Psoas muscle (tissue), 8 donors: ENCODE measurements around the gene CHST2. TPM values are rescaled to one million over a fixed set of nuclear protein-coding genes. Genes with fewer than 3 reads are reported as not detected.

Experiments used
- ATAC-seq, 4 donors: fragments of 200-7000 bp; cut with Tn5 transposase; one replicate each; pipeline ENCODE4 v1.9.1; 2020; ENCODE audit warnings: moderate library complexity in 3 of 4, mild to moderate bottlenecking in 2 of 4
- DNase-seq, 2 donors: peaks; one replicate each; pipeline ENCODE4 v3.0.0-alpha.2; 2020
- H3K27ac ChIP-seq: fragments of 200-600 bp; one replicate; pipeline ENCODE4 v1.8.0; 2022
- H3K27me3 ChIP-seq, 3 donors: fragments of 200-600 bp in 1 of 3; one replicate each; pipeline versions ENCODE4 v1.6.1 to v1.8.0; 2013 to 2022; ENCODE audit warnings: low read length in 2 of 3, mild to moderate bottlenecking in 2 of 3, moderate library complexity in 1 of 3; ENCODE audit not compliant: insufficient read depth in 3 of 3
- H3K36me3 ChIP-seq, 2 donors: fragments of 200-600 bp in 1 of 2; one replicate each; pipeline versions ENCODE4 v1.6.1 to v1.8.0; 2013 to 2022; ENCODE audit warnings: low read depth in 1 of 2, mild to moderate bottlenecking in 1 of 2, moderate library complexity in 1 of 2; ENCODE audit not compliant: insufficient read depth in 1 of 2
- H3K4me1 ChIP-seq: fragments of 200-600 bp; one replicate; pipeline ENCODE4 v1.8.0; 2022
- H3K4me3 ChIP-seq: fragments of 200-600 bp; one replicate; pipeline ENCODE4 v1.8.0; 2022; ENCODE audit warnings: mild to moderate bottlenecking
- H3K9me3 ChIP-seq: fragments of 200-600 bp; one replicate; pipeline ENCODE4 v1.8.0; 2022
- CTCF ChIP-seq: fragments of 200-600 bp; IDR thresholded peaks from one replicate; pipeline ENCODE4 v1.8.0; 2022; ENCODE audit warnings: antibody characterized with exemption
- WGBS, 3 donors: extraction: QIAGEN DNeasy Blood & Tissue Kit; methylation state at CpG; one replicate each; pipeline versions ENCODE4 v1.1.6 to v1.1.7; 2013; 5-methylcytosine and 5-hydroxymethylcytosine counted together
- intact Hi-C, 2 donors: fragments of 100-400 bp; cut with DNase I; formaldehyde crosslinking; loops; one replicate each; pipeline versions ENCODE4 v1.11.0 to v1.14.2; 2022
- polyA plus RNA-seq, 3 donors: library from polyadenylated mRNA; stranded (reverse); fragments of 200-250 nt; gene quantifications; one replicate each; pipeline ENCODE4 v1.2.3, GENCODE V29; 2013
- total RNA-seq, 4 donors: library from RNA; stranded (reverse); fragmentation: NEBNext Ultra II Directional in 2 of 4; extraction: Animal tissue kit (Norgen Biotek cat#: 25700) in 2 of 4; gene quantifications; one replicate each; pipeline versions ENCODE4 v1.2.1 to v1.2.4, GENCODE V29; 2021 to 2023
- donor health status: healthy with polysubstance abuse.
- donor health status: DM: no; HTN: no; CAD: no; lungs with moderate emphysema.
- donor health status: Bipolar disorder and iron deficiency.
- donor health status: healthy.
- donor health status: DM: yes; HTN: yes; CAD: no.
- donor health status: DM: no; HTN: no; CAD: no.
- donor health status: DM: no; HTN: no; CAD: no.
- donor health status: DM: yes; HTN: yes; CAD: no.

CHST2 gene
- total and polyA plus RNA-seq, 7 donors = 0.64 to 2.9 (median 1.8) TPM

- ATAC-seq = no peak
- Histone ChIP-seq H3K4me3 (no peak overlapping the region), H3K27me3 (no peaks in the 10 kb centered on the region), H3K9me3 (no peaks in the 10 kb centered on the region), H3K36me3 (no peaks in the 10 kb centered on the region), H3K27ac (no peak overlapping the region), H3K4me1 (no peaks in the 10 kb centered on the region)
- no peak for TF ChIP-seq CTCF
- intact Hi-C loops = no loop called here
- 84 to 96% (median 90%) methylated on average over 3 of the region's 3 CpGs for WGBS, 3 donors
- no peak for DNase-seq
Observed at GRCh38 chr3:143083781-143084180, 35.8 kb upstream of the CHST2 start.

DNA sequence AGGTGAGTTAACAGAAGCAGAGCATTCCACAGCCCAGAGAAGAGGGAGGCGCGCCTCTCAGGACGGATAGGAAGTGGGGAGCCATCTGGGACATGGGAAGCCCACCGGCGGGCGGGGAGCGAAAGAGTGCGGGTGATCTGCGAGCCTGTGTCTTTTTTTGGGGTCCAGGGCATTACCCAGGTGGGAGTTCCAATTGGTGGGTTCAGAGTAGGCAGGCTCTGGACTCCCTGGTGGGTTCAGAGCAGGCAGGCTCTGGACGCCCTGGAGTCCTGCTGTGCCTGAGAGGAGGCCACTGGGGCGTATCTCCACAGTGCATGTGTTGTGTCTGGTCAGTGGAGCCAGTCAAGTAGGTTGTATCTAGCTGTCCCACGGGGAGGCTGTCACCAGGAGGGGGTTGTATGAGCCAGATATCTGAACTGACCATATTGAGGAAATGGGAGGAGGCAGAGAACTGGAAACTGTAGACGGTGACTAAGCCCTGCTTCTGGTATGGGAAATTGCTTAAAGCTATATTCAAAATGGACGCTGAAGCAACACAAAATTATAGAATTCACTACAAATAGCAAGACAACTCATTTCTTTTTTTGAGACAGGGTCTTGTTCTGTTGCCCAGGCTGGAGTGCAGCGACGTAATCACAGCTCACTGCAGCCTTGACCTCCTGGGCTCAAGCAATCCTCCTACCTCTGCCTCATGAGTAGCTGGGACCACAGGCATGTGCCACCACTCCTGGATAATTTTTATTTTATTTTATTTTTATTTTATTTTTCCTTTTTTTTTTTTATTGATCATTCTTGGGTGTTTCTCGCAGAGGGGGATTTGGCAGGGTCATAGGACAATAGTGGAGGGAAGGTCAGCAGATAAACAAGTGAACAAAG is 34.5 kb upstream of the CHST2 start:
- WGBS, 3 donors = 90 to 91% (median 90%) methylated on average over 16 to 17 of the region's 17 CpGs
- Histone ChIP-seq H3K27ac (no peak overlapping the region), H3K36me3 (no peaks in the 10 kb centered on the region), H3K4me1 (no peaks in the 10 kb centered on the region), H3K27me3 (no peaks in the 10 kb centered on the region), H3K9me3 (no peaks in the 10 kb centered on the region), H3K4me3 (no peak overlapping the region)
- DNase-seq = no peak
- intact Hi-C loops = no loop called here
- TF ChIP-seq CTCF = no peak
- no peak for ATAC-seq

DNA sequence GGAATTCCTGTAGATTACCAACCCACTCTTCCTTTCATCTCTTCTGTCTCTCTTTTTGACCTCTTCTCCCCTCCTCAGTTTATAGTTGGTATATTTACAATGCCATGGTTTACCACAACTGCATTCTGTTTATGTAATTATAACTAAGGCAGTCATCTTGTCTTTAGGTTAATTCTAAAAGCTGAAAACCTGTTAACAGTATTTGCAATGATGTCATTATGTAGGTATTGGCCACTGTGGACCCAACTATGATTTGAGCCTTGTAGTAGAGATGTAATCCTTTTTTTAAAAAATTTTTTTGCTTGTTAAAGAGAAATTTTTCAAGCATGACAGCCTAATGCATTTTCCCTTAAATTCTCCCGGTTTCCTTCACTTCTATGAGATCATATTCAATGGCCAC is 30.7 kb upstream of the CHST2 start:
- Histone ChIP-seq H3K27ac (no peak overlapping the region), H3K27me3 (no peaks in the 10 kb centered on the region), H3K4me3 (no peak overlapping the region), H3K36me3 (no peaks in the 10 kb centered on the region), H3K9me3 (no peaks in the 10 kb centered on the region), H3K4me1 (no peaks in the 10 kb centered on the region)
- no peak for TF ChIP-seq CTCF
- 63 to 79% (median 75%) methylated on average over 1 of the region's 1 CpG for WGBS, 3 donors
- ATAC-seq (no peak), DNase-seq (no peak)
- intact Hi-C loops = no loop called here

GRCh38 chr3:143089965-143090364 is 29.6 kb upstream of the CHST2 start:
- 93 to 99% (median 99%) methylated on average over 4 of the region's 4 CpGs for WGBS, 3 donors
- H3K27ac ChIP-seq = no peak overlapping the region
- no peak for ATAC-seq

More at GRCh38 chr3:143089965-143090364, 29.6 kb upstream of the CHST2 start:
- Histone ChIP-seq H3K4me1 (no peaks in the 10 kb centered on the region), H3K4me3 (no peak overlapping the region), H3K36me3 (no peaks in the 10 kb centered on the region), H3K27me3 (no peaks in the 10 kb centered on the region), H3K9me3 (no peaks in the 10 kb centered on the region)
- DNase-seq = no peak
- intact Hi-C loops = no loop called here
- no peak for TF ChIP-seq CTCF
